NCI-H1105 treated with DMSO at 0.1 percent for 48 hours (cell line): ENCODE results near the gene CCDC158.
"Not testable (repeated sequence)": the region's sequence is repeated elsewhere in the genome, so short reads cannot be mapped to it uniquely, and the experiment has no call there.

Experiments used
- DNase-seq: peaks from one replicate; lab custom pipeline; 2025; lab: John Stamatoyannopoulos, UW

The CCDC158 gene

GRCh38 chr4:76430519-76431388 lies 9.8 kb upstream of the CCDC158 start:
- DNase-seq, result peak; percentile 50

DNA sequence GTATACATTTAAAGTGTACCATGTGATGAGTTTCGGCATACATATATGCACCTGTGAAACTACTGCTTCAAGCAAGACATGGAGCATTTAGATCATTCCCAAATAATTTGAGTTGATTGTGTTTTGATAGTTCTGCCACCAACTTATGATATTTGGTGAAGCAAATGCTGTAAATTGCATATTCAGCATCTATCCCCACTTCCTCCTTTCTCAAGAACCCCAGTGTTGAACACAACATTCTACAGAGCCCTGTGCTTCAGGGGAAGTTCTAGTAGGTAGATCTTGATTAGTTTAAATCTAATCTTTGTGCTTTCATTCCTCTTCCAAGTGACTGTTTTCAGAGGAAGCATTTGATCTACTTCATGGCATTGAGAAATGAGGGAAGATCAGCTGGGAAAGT lies 8.7 kb upstream of the CCDC158 start:
- DNase-seq, result no peak

- DNase-seq, result no peak
These were observed 5.3 kb upstream of the CCDC158 start for GRCh38 chr4:76426272-76426671.

DNA sequence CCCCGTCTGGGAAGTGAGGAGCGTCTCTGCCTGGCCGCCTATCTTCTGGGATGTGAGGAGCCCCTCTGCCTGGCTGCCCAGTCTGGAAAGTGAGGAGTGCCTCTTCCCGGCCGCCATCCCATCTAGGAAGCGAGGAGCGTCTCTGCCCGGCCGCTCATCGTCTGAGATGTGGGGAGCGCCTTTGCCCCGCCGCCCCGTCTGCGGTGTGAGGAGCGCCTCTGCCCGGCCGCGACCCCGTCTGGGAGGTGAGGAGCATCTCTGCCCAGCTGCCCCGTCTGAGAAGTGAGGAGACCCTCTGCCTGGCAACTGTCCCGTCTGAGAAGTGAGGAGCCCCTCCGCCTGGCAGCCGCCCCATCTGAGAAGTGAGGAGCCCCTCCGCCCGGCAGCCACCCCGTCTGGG lies 2.2 kb upstream of the CCDC158 start:
- not testable (repeated sequence) for DNase-seq

DNA sequence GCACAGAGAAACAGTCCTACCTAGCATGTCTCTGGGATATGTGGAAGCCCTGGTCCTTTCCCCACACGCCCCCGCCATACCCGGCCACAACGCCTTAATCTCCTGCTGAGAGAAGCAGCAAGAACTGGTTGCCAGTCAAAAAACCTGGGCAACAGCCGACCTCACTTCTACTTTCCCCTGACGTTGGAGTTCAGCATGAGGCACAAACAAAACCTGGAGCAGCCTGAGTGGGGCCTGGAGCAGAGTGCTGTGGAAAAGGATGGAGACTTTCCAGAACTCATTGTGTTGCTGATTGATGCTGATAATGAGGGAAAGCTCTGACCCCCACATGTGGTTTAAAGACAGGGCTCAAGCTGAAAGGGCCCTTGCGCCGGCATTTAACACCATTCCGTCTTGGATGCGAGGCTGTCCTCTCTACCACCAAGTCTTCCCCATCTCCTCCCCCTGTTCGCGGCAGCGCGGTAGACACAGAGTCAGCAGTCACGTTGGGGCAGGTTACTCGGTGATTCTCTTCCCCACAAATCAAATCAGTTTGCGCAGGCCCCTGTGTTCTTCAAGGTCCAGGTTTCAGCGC lies 666 bp downstream of the CCDC158 start:
- no peak for DNase-seq

DNA sequence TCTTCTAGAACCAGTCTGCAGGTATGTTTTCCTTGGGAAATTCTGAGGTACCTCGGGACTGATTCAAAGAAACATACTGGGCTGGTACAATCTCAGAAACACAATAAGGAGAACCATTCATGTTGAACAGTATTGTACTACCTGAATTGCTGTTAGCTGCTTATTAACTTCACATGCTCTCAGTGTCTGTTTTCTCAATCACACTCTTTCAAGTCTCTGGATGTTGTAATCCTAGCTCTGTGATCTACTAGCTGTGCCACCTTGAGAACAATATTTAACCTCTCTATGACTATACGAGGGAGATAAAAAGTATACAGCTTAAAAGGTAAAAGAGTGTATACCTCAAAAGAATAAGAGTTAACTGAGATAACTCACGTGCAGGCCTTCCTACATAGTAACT lies 10.3 kb downstream of the CCDC158 start:
- DNase-seq, result no peak

DNA sequence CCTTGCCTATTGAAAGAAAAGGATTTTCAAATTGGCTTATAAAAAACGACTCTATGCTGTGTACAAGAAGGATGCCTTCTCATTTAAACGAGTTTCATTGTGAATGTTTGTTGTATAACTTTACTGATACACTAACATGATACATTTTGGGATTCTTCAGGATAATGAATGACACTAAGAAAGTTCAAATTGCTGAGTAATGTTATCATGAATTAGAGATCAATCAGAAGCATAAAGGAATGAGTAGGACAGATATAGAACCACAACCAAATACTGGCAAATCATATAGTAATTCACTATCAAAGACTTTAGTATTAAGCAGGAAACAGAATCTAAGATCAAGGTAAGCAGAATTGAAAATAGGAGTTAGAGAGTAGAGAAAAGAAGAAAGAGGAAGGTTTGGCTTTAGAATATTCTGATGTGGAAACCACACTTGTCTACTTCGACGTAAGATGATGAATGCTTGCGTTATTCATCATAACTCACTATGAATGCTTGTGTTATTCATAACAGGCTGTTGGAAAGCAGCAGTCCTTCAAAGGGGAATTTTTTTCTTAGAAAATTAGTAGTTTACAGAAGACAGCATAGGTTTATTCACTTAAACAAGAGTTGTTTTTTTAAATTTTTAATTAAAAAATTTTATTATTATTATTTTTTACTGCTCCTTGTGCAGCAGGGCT lies 13.4 kb downstream of the CCDC158 start:
- DNase-seq, result no peak

- no peak for DNase-seq
These were observed 14.9 kb downstream of the CCDC158 start for GRCh38 chr4:76406081-76406480.

GRCh38 chr4:76401654-76402053 lies 19.3 kb downstream of the CCDC158 start:
- DNase-seq, result no peak

DNA sequence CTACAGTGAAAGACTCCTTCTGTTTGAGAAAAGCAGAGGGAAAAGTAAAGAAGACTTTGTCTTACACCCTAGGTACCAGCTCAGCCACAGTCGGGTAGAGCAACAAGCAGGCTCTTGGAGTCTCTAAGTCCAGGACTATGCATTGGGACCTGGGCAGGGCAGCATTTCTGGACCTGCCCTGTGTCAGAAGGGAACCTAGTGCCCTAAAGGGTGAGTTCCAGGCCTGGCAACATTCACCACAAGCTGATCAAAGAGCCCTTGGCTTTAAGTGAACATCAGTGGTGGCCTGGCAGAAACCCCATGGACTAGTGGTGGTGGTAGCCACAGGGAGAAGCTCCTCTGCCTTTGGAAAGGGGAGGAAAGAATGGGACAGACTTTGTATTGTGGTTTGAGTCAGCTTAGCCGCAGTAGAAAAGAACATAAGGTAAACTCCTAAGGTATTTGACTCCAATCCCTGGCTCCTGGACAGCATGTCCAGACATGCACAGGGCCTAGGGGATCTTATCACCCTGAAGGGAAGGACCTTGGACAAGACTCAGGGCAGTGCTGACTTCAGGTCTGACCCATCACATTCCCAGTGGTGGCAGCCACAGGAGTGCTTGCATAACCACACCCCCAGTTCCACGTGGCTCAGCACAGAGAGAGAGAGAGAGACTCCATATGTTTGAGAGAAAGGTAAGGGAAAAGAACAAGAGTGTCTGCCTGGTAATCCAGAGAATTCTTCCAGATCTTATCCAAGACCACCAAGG lies 32.6 kb downstream of the CCDC158 start:
- DNase-seq, result no peak

DNA sequence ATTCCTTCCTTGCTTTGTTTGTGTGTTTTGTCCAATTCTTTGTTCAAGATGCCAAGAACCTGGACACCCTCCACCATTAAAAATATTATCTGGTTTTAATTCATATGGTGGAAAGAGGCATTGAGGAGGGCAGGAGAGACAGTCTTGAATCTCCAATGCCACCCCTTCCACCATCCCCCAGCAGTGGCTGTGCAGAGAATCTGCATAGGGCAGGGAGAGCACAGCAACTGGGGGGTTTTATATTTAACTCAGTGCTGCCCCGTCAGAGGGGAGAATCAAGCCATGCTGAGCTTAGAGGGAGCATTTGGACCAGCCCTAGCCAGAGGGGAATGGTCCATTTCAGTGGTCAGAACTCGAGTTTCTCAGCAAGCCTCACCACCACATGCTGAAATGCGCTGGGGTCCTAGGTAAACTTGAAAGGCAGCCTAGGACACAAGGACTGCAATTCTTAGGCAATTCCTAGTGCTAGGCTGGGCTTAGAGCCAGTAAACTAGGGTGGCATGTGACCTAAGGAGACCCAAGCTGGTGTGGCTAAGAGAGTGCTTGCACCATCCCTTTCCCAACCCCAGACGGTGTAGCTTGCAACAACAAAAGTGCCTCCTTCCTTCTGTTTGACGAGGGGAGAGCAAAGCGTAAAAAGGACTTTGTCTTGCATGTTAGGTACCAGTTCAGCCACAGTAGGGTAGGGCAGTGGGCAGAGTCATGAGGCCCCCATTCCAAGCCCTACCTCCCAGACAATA lies 34.2 kb downstream of the CCDC158 start:
- DNase-seq, result no peak

GRCh38 chr4:76385974-76386373 lies 35.0 kb downstream of the CCDC158 start:
- no peak for DNase-seq

DNA sequence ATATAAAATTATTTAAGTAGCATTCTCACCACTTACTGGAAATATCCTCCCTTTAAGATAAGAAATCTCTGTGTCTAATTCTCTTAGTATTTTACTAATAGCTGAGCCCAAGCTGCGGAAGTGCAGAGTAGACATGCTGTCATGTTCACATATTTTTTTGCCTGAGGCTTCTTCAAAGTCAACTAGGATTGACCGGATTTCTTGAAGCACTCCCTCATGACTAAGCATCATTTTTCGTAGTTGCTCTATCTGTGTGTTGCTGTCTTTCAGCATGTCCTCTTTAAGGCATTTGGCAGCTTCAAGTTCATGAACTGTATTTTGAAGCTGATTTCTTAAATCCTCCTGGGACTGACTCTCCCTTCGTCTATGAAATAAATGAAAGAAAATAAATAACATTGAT lies 36.9 kb downstream of the CCDC158 start:
- DNase-seq, result no peak

DNA sequence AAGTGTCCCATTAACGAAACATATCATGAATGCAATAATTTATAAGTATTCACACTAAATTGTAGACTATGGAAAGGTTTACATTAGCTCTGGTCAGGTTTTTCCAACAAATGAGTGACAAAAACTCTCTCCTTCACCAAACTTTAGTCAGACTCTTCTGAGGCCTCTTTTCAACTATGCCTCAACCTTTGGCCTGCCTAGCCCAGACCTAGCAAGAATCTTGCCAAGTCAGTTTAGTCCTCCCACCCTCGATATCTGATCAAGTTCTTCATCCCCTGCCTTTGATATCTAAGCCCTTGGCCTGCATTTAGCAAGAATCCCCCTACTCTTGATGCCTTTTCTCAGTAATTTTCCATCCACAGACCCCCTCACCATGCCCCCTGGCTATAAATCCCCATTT lies 37.9 kb downstream of the CCDC158 start:
- no peak for DNase-seq

DNA sequence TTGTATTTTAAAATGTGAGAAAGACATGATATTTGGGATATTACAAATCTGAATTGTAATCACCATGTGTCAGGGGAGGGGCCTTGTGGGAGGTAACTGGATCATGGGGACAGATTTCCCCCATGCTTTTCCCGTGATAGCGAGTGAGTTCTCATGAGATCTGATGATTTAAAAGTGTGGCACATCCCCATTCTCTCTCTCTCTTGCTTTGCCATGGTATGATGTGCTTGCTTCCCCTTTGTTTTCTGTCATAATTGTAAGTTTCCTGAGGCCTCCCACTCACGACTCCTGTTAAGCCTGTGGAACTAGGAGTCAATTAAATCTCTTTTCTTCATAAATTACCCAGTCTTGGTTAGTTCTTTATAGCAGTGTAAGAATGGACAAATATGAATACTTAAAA lies 39.0 kb downstream of the CCDC158 start:
- DNase-seq, result no peak

GRCh38 chr4:76380561-76380960 lies 40.4 kb downstream of the CCDC158 start:
- DNase-seq, result no peak

GRCh38 chr4:76377911-76378310 lies 43.0 kb downstream of the CCDC158 start:
- DNase-seq, result no peak

DNA sequence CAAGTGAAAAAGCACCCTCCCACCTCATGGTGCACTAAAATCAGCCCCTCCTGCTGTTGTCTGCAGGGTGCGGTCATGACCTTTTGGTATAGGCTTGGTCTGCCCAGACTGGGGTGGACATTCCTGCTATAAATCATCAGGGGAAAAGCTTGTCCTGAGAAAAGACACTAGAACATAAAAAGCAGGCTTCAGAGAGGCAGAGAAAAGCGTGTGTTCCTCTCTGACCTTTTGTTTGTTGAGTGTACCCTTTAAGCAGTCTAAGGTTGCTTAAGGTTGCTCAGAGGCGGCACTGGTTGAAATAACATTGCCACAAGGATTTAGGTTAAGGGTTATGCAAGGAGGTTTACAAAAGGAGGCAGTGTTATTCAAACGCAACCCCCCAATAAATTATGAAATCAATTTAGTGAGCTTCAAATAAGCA lies 43.5 kb downstream of the CCDC158 start:
- DNase-seq, result no peak

- no peak for DNase-seq
These were observed 44.4 kb downstream of the CCDC158 start for GRCh38 chr4:76376534-76376933.

- no peak for DNase-seq
These were observed 45.2 kb downstream of the CCDC158 start for GRCh38 chr4:76375703-76376102.

- DNase-seq, result no peak
These were observed 46.1 kb downstream of the CCDC158 start for GRCh38 chr4:76374798-76375197.
